ENCODE data around the gene SLC8A1.

SLC8A1 gene

GRCh38 chr2:40271094-40271493, 180.8 kb downstream of the SLC8A1 start:
- Histone ChIP-seq H2AFZ (ENCODE audit: low read depth, low read length) (no peak overlapping the region), H3K36me3 (ENCODE audit: insufficient read depth, low read length) (no peaks in the 10 kb centered on the region), H3K4me2 (ENCODE audit: insufficient read depth, low read length) (no peak overlapping the region), H3K79me2 (ENCODE audit: insufficient read depth, low read length) (no peaks in the 10 kb centered on the region), H3K4me1 (ENCODE audit: insufficient read depth, low read length) (no peaks in the 10 kb centered on the region), H3K9ac (ENCODE audit: low read depth, low read length) (no peak overlapping the region), H3K27ac (ENCODE audit: low read length) (no peak overlapping the region), H3K4me3 (ENCODE audit: low read depth in 1 of 2, low read length in 2 of 2) (no peak overlapping the region), H3K9me3 (ENCODE audit: insufficient read depth, low read length, severe bottlenecking) (no peaks in the 10 kb centered on the region), H4K20me1 (ENCODE audit: insufficient read depth, low read length) (no peaks in the 10 kb centered on the region), H3K27me3 (ENCODE audit: insufficient read depth, low read length, poor library complexity) (no peaks in the 10 kb centered on the region)
- ATAC-seq (ENCODE audit: insufficient read depth, low read depth) (no peak), DNase-seq (no peak)
- TF ChIP-seq CTCF (IDR thresholded peaks at IDR 0.05; ENCODE audit: borderline replicate concordance, extremely low read depth, low read length, poor library complexity, severe bottlenecking) (no peak), EZH2 (IDR thresholded peaks at IDR 0.05; ENCODE audit: borderline replicate concordance, low read depth, low read length, severe bottlenecking) (no peak)

DNA sequence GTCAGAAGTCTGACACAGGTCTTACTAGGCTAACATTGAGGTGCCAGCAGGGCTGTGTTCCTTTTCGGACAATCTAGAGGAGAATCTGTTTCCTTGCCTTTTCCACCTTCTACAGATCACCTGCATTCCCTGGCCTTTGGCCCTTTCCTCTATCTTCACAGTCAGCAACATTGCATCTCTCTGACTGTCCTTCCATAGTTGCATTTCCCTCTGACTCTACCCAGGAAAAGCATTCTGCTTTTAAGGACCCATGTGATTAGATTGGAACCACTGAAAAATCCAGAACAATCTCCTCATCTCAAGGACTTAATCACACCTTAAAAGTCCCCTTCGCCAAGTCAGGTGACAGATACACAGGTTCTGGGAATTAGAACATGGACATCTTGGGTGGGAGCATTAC, 181.5 kb downstream of the SLC8A1 start:
- DNase-seq (no peak), ATAC-seq (ENCODE audit: insufficient read depth, low read depth) (no peak)
- no peaks in the 10 kb centered on the region for H3K36me3 ChIP-seq (ENCODE audit: insufficient read depth, low read length)
- no peaks in the 10 kb centered on the region for H4K20me1 ChIP-seq (ENCODE audit: insufficient read depth, low read length)
- no peak overlapping the region for H2AFZ ChIP-seq (ENCODE audit: low read depth, low read length)
- H3K4me3 ChIP-seq (ENCODE audit: low read depth in 1 of 2, low read length in 2 of 2): no peak overlapping the region
- no peaks in the 10 kb centered on the region for H3K79me2 ChIP-seq (ENCODE audit: insufficient read depth, low read length)
- H3K4me1 ChIP-seq (ENCODE audit: insufficient read depth, low read length): no peaks in the 10 kb centered on the region
- H3K27me3 ChIP-seq (ENCODE audit: insufficient read depth, low read length, poor library complexity): no peaks in the 10 kb centered on the region
- no peak overlapping the region for H3K4me2 ChIP-seq (ENCODE audit: insufficient read depth, low read length)
- no peak overlapping the region for H3K9ac ChIP-seq (ENCODE audit: low read depth, low read length)
- no peak overlapping the region for H3K27ac ChIP-seq (ENCODE audit: low read length)
- TF ChIP-seq CTCF (IDR thresholded peaks at IDR 0.05; ENCODE audit: borderline replicate concordance, extremely low read depth, low read length, poor library complexity, severe bottlenecking) (no peak), EZH2 (IDR thresholded peaks at IDR 0.05; ENCODE audit: borderline replicate concordance, low read depth, low read length, severe bottlenecking) (no peak)
- no peaks in the 10 kb centered on the region for H3K9me3 ChIP-seq (ENCODE audit: insufficient read depth, low read length, severe bottlenecking)

- ATAC-seq (ENCODE audit: insufficient read depth, low read depth): no peak
- Histone ChIP-seq H2AFZ (ENCODE audit: low read depth, low read length) (no peak overlapping the region), H3K79me2 (ENCODE audit: insufficient read depth, low read length) (no peaks in the 10 kb centered on the region), H3K4me3 (ENCODE audit: low read depth in 1 of 2, low read length in 2 of 2) (no peak overlapping the region), H4K20me1 (ENCODE audit: insufficient read depth, low read length) (no peaks in the 10 kb centered on the region), H3K27me3 (ENCODE audit: insufficient read depth, low read length, poor library complexity) (no peaks in the 10 kb centered on the region), H3K9ac (ENCODE audit: low read depth, low read length) (no peak overlapping the region), H3K4me1 (ENCODE audit: insufficient read depth, low read length) (no peaks in the 10 kb centered on the region), H3K27ac (ENCODE audit: low read length) (no peak overlapping the region), H3K36me3 (ENCODE audit: insufficient read depth, low read length) (peaks cover 3% of the 10 kb centered on the region; the same call in 1 of the 2 replicates), H3K4me2 (ENCODE audit: insufficient read depth, low read length) (no peak overlapping the region), H3K9me3 (ENCODE audit: insufficient read depth, low read length, severe bottlenecking) (no peaks in the 10 kb centered on the region)
- no peak for DNase-seq
- TF ChIP-seq EZH2 (IDR thresholded peaks at IDR 0.05; ENCODE audit: borderline replicate concordance, low read depth, low read length, severe bottlenecking) (no peak), CTCF (IDR thresholded peaks at IDR 0.05; ENCODE audit: borderline replicate concordance, extremely low read depth, low read length, poor library complexity, severe bottlenecking) (no peak)
Measured at GRCh38 chr2:40268566-40268965, 183.3 kb downstream of the SLC8A1 start.

GRCh38 chr2:40266201-40266600, 185.7 kb downstream of the SLC8A1 start:
- Histone ChIP-seq H3K36me3 (ENCODE audit: insufficient read depth, low read length) (peaks cover 3% of the 10 kb centered on the region; the same call in 1 of the 2 replicates), H3K4me2 (ENCODE audit: insufficient read depth, low read length) (no peak overlapping the region), H3K4me1 (ENCODE audit: insufficient read depth, low read length) (no peaks in the 10 kb centered on the region), H3K9me3 (ENCODE audit: insufficient read depth, low read length, severe bottlenecking) (no peaks in the 10 kb centered on the region), H4K20me1 (ENCODE audit: insufficient read depth, low read length) (no peaks in the 10 kb centered on the region), H3K27me3 (ENCODE audit: insufficient read depth, low read length, poor library complexity) (no peaks in the 10 kb centered on the region), H2AFZ (ENCODE audit: low read depth, low read length) (no peak overlapping the region), H3K79me2 (ENCODE audit: insufficient read depth, low read length) (no peaks in the 10 kb centered on the region), H3K9ac (ENCODE audit: low read depth, low read length) (no peak overlapping the region), H3K27ac (ENCODE audit: low read length) (no peak overlapping the region), H3K4me3 (ENCODE audit: low read depth in 1 of 2, low read length in 2 of 2) (no peak overlapping the region)
- ATAC-seq (ENCODE audit: insufficient read depth, low read depth): no peak
- no peak for TF ChIP-seq EZH2 (IDR thresholded peaks at IDR 0.05; ENCODE audit: borderline replicate concordance, low read depth, low read length, severe bottlenecking)
- TF ChIP-seq CTCF (IDR thresholded peaks at IDR 0.05; ENCODE audit: borderline replicate concordance, extremely low read depth, low read length, poor library complexity, severe bottlenecking): no peak
- DNase-seq: no peak
